ENCODE results near the gene EFCAB11. TPM values are rescaled to one million over a fixed set of nuclear protein-coding genes. Genes with fewer than 3 reads are reported as not detected.

The EFCAB11 gene
- total and polyA plus RNA-seq, 2 experiments from 2014 or later, result 7.7 to 24.6 TPM

GRCh38 chr14:89746135-89746534 lies 208.4 kb downstream of the EFCAB11 start:
- no peak overlapping the region for H3K27ac Mint-ChIP-seq
- H3K9me2 ChIP-seq (ENCODE audit: insufficient read depth), result peaks cover 11% of the 10 kb centered on the region
- H3K36me3 ChIP-seq (ENCODE audit: insufficient read depth), result peaks cover 15% of the 10 kb centered on the region
- no peak overlapping the region for H3K4me3 ChIP-seq
- no peak overlapping the region for H3K27ac ChIP-seq (ENCODE audit: low read depth)
- peaks cover 28% of the 10 kb centered on the region for H3K9me3 Mint-ChIP-seq
- H3K36me3 Mint-ChIP-seq (ENCODE audit: low read depth), result peaks cover 22% of the 10 kb centered on the region
- ATAC-seq, result no peak
- no peaks in the 10 kb centered on the region for H3K79me2 ChIP-seq (replicated peaks; ENCODE audit: insufficient read depth)
- H3K27me3 Mint-ChIP-seq (ENCODE audit: insufficient read depth, low read depth, poor library complexity), result no peaks in the 10 kb centered on the region
- TF ChIP-seq EZH2phosphoT487 (IDR thresholded peaks at IDR 0.05; ENCODE audit: unreplicated experiment), result no peak
- TF ChIP-seq POLR2AphosphoS5 (IDR thresholded peaks at IDR 0.05; ENCODE audit: low read depth), result no peak
- TF ChIP-seq ZNF462 (CRISPR knock-in tag; IDR thresholded peaks at IDR 0.05), result no peak
- TF ChIP-seq STAT1 (IDR thresholded peaks at IDR 0.05; ENCODE audit: unreplicated experiment), result no peak
- no peak for TF ChIP-seq ZNF114 (CRISPR knock-in tag; IDR thresholded peaks at IDR 0.05)
- TF ChIP-seq REST (IDR thresholded peaks at IDR 0.05; ENCODE audit: unreplicated experiment), result no peak
- no peaks in the 10 kb centered on the region for H3F3A ChIP-seq (replicated peaks; ENCODE audit: low read depth)
- H4K20me1 ChIP-seq (replicated peaks; ENCODE audit: insufficient read depth), result no peaks in the 10 kb centered on the region
- H2AFZ ChIP-seq, result no peak overlapping the region
- no peak overlapping the region for H3K4me3 Mint-ChIP-seq
- no peak for DNase-seq (ENCODE audit: low spot score)
- H3K27me3 ChIP-seq (ENCODE audit: insufficient read depth), result no peaks in the 10 kb centered on the region
- H3K4me1 Mint-ChIP-seq, result no peaks in the 10 kb centered on the region
- H3K4me2 ChIP-seq, result no peak overlapping the region
- H3K4me1 ChIP-seq (ENCODE audit: insufficient read depth), result no peaks in the 10 kb centered on the region

Other genes starting within 250 kb of the EFCAB11 start
- gene TDP1, start 1.2 kb upstream of the EFCAB11 start, total RNA-seq (2014; rRNA removed; shearing (Covaris generic)), result 49.8 and 63.6 TPM in 2 replicates
- gene TDP1, start 1.2 kb upstream of the EFCAB11 start, polyA plus RNA-seq (2016; fragmentation: Nextera tagmentation; extraction: Ambion mirVana), result 23.0 and 24.2 TPM in 2 replicates
- gene KCNK13, start 107.3 kb upstream of the EFCAB11 start, total RNA-seq (2014; rRNA removed; shearing (Covaris generic)), result 0.89 and 1.0 TPM in 2 replicates
- 0.21 and 0.42 TPM in 2 replicates for gene KCNK13, start 107.3 kb upstream of the EFCAB11 start, polyA plus RNA-seq (2016; fragmentation: Nextera tagmentation; extraction: Ambion mirVana)

All from GM23338 (cell line).